Cardiac muscle cell (in vitro differentiated cells and primary cell): ENCODE data around the gene FCN1. TPM values are rescaled to one million over a fixed set of nuclear protein-coding genes. Genes with fewer than 3 reads are reported as not detected.

Experiments used
- DNase-seq, 2 donors: peaks; one replicate each; pipeline versions ENCODE4 v3.0.0 to v3.0.0-alpha.2; 2010 to 2017; ENCODE audit warnings: low read depth in 1 of 2, low spot score in 1 of 2
- H3K27ac ChIP-seq: fragments of 200-600 bp; sonication (generic); 2 replicates; pipeline ENCODE4 v1.5.1; 2016
- H3K27me3 ChIP-seq: fragments of 200-600 bp; sonication (generic); 2 replicates; pipeline ENCODE4 v1.6.0; 2016; ENCODE audit warnings: control low read depth
- H3K36me3 ChIP-seq: fragments of 200-600 bp; sonication (generic); 2 replicates; pipeline ENCODE4 v1.5.1; 2016; ENCODE audit warnings: control low read depth
- H3K4me1 ChIP-seq: fragments of 200-600 bp; sonication (generic); 2 replicates; pipeline ENCODE4 v1.8.1; 2017; ENCODE audit warnings: low read depth, mild to moderate bottlenecking, mixed run types
- H3K4me3 ChIP-seq: fragments of 200-600 bp; sonication (generic); 2 replicates; pipeline ENCODE4 v1.5.1; 2016; ENCODE audit warnings: mild to moderate bottlenecking
- H3K9me3 ChIP-seq: fragments of 200-600 bp; sonication (generic); 2 replicates; pipeline ENCODE4 v1.5.1; 2017; ENCODE audit warnings: low read depth, mild to moderate bottlenecking, control low read depth
- polyA plus RNA-seq: library from polyadenylated mRNA; unstranded; fragments of >200 nt; fragmentation: Nextera tagmentation; extraction: Ambion mirVana; gene quantifications from 2 replicates; pipeline ENCODE4 v1.2.1, GENCODE V29; 2016
- total RNA-seq: library from RNA; depleted of rRNA; stranded (reverse); fragments of >200 nt; gene quantifications from 2 replicates; pipeline ENCODE4 v1.2.3, GENCODE V29; 2016
- TF ChIP-seq, protein P1 (sequence below): IDR thresholded peaks from 2 replicates; pipeline ENCODE4 v1.5.1; 2012; ENCODE audit warnings: low read depth, mild to moderate bottlenecking, low read length

Gene FCN1
- total RNA-seq (not detected in 2 replicates), polyA plus RNA-seq (not detected in 2 replicates)

DNA sequence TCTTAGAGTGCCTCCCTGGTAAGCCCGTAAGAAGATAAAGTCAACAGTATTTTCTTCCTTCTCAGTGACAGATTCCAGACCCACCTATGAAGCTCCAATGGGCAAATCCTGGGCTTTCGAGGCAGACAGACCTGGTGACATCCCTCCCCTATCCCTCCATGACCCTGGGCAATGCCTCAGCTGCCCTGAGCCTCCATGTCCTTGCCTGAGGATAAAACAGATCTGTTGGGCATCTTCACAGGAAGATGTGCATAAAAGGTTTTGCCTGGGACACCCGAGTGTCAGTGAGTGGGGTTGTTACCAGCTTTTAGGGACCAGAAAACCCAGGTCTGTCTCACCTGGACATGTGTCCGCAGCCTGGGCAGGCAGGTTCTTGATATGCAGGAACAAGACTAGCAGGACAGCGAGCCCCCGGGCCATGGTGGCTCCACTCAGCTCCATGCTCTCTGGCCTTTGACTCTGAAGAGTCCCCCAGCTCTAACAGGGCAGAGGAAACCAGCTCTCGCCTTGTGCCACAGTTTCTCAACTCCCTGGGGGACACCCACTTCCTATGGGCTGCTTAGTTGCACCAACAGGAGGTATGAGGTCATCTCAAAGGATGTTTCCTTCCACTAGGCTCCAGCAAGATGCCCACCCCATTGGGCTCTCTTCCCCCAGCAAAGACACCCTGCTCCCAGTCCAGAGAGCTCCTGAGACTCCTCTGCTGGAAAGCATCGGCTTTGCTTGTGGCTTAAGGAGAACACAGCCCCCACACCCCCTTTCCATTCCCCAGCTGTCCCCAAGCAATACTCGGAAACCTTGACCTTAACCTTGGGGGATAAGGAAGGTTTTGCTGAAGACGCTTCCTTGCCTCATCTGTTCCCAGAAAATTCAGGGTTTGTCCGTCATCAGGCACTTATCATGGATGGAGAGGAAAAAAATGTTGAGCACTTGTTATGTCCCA is at the start of gene FCN1:
Gene FCN1 (minus strand): TSS at position 482 of the 943 bp plus-strand sequence. CDS start 41 bp downstream, at position 441.
- TF ChIP-seq, protein P1, sequence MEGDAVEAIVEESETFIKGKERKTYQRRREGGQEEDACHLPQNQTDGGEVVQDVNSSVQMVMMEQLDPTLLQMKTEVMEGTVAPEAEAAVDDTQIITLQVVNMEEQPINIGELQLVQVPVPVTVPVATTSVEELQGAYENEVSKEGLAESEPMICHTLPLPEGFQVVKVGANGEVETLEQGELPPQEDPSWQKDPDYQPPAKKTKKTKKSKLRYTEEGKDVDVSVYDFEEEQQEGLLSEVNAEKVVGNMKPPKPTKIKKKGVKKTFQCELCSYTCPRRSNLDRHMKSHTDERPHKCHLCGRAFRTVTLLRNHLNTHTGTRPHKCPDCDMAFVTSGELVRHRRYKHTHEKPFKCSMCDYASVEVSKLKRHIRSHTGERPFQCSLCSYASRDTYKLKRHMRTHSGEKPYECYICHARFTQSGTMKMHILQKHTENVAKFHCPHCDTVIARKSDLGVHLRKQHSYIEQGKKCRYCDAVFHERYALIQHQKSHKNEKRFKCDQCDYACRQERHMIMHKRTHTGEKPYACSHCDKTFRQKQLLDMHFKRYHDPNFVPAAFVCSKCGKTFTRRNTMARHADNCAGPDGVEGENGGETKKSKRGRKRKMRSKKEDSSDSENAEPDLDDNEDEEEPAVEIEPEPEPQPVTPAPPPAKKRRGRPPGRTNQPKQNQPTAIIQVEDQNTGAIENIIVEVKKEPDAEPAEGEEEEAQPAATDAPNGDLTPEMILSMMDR = no peak
- Histone ChIP-seq H3K36me3 (no peaks in the 10 kb centered on the region), H3K4me1 (peaks cover 5% of the 10 kb centered on the region), H3K27me3 (no peaks in the 10 kb centered on the region), H3K27ac (no peak within 1 kb of the TSS), H3K9me3 (no peaks in the 10 kb centered on the region), H3K4me3 (no peak within 1 kb of the TSS)
- DNase-seq = no peak

DNA sequence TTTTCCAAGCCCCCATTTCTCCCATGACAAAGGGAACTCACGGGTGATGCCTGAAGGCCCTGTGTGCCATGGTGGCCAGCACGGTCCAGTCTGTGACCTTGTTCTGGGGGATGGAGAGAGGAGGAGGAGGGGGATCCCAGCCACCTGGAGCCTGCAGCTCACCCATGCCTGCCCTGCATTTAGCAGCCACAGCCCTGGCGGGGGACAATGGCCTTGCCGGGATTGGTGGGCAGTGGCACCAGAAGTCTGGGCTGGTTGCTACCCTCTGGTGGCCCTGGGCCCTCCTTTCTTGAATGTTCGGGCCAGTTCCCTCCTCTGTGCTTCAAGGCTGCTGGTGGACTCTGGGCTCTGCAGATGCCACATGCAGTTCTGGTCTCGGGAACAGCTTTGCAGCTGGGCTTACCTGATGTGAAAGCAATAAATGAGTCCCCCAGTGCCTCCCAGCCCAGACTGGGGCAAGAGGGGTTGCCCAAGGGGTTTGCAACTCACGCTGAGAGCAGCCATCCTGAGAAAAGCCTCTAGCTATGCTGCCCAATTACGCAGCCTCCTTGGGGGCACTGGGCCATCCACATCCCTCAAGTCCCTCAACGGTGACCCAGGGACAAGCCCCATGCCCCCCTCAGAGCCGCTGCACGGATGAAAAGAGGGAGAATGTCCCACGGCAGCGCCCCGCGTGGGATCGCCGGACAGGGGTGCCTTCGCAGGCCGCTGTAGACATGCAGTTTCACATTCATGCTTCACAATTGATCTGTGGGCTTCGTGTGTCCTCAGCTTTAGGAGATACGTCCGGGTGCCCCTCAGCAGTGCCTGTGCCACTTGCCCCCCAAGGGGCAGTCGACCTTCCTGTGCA is 49.2 kb upstream of the FCN1 start:
- Histone ChIP-seq H3K27ac (no peak overlapping the region), H3K4me3 (no peak overlapping the region), H3K36me3 (no peaks in the 10 kb centered on the region), H3K27me3 (peaks cover 4% of the 10 kb centered on the region), H3K4me1 (peaks cover 3% of the 10 kb centered on the region), H3K9me3 (no peaks in the 10 kb centered on the region)
- TF ChIP-seq, protein P1 = no peak
- DNase-seq = no peak

DNA sequence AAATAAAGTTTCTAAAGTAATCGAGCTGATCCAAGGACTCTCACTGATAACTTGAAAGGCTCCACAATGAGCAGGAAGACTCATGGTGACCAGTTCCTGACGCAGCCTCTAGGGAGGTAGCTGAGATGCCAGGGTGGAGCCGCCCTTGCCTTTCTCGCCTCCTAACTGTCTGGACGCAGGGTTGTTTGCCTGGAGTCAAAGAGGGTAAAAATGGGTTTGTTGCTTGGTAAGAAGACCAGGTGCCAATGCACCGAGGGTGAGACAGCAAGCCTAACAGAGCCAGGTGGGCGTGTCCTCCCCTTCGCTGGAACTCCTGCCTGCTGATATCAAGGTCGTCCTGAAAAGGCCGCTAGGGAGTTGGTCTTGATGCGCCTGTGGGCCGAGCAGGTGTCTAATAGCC is 48.6 kb upstream of the FCN1 start:
- TF ChIP-seq, protein P1 = no peak
- Histone ChIP-seq H3K27ac (no peak overlapping the region), H3K9me3 (no peaks in the 10 kb centered on the region), H3K4me3 (no peak overlapping the region), H3K4me1 (peaks cover 3% of the 10 kb centered on the region), H3K36me3 (no peaks in the 10 kb centered on the region), H3K27me3 (peaks cover 2% of the 10 kb centered on the region)
- DNase-seq = no peak

DNA sequence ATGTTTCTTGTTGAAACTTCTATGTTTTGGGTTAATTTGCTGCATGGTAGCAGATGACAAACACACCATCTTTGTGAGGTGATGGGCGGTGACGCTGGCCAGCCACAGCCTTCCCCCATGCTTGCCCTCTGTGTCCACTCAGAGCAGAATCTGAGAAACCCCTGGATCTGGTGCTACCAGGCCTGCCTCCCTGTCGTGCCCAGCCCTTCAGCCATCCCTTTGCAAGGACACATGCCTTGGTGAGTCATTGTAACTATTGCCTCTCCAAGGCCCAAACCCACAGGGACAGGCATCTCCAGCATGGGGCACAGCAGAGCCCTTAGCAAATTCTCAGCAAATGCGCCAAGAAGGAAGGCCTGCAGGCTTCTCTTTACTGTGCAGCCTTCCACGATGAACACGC is 48.1 kb upstream of the FCN1 start:
- peaks cover 3% of the 10 kb centered on the region for H3K4me1 ChIP-seq
- TF ChIP-seq, protein P1 = no peak
- no peaks in the 10 kb centered on the region for H3K36me3 ChIP-seq
- no peak overlapping the region for H3K27ac ChIP-seq
- H3K9me3 ChIP-seq = no peaks in the 10 kb centered on the region
- H3K27me3 ChIP-seq = no peaks in the 10 kb centered on the region
- no peak overlapping the region for H3K4me3 ChIP-seq
- DNase-seq = no peak

DNA sequence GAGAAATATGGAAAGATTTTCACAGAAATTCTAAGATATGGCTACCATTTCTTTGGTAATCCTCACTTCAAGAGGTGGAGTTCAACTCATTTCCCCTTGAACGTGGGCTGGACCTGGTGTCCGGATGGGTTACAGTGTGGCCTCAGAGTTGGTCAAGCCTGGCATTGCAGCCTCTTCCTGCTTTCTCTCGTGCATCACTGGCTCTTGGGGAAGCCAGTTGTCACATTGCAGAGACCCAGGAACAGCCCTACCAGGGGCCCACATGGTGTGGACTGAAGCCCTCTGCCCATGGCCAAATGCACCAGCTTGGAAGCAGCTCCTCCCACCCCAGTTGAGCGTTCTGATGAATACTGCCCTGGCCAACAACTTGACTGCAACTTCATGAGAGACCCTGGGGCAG is 47.7 kb upstream of the FCN1 start:
- Histone ChIP-seq H3K4me1 (peaks cover 3% of the 10 kb centered on the region), H3K27ac (no peak overlapping the region), H3K36me3 (no peaks in the 10 kb centered on the region), H3K4me3 (no peak overlapping the region), H3K27me3 (no peaks in the 10 kb centered on the region), H3K9me3 (no peaks in the 10 kb centered on the region)
- DNase-seq = no peak
- TF ChIP-seq, protein P1 = no peak
